ENCODE measurements around the gene MVB12A. TPM values are rescaled to one million over a fixed set of nuclear protein-coding genes. Genes with fewer than 3 reads are reported as not detected.

MVB12A gene
- total and polyA plus RNA-seq, 10 of the 15 experiments (the other 5 are each of a cell fraction or from before 2014, with no cell fraction given): 1.2 to 47.6 (median 26.3) TPM

DNA sequence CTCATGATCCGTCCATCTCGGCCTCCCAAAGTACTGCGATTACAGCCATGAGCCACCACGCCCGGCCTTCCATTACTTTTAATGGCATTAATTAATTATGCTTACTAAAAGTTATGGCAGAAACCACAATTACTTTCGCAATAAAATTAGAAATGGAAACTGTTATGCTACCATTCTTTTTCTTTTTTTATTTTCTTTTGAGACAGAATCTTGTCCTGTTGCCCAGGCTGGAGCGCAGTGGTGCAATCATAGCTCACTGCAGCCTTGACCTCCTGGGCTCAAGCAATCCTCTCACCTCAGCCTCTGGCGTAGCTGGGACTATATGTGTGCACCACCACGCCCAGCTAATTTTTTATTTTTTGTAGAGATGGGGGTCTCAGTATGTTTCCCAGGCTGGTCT is 9.9 kb upstream of the MVB12A start (continued):
- TF ChIP-seq, protein P1, sequence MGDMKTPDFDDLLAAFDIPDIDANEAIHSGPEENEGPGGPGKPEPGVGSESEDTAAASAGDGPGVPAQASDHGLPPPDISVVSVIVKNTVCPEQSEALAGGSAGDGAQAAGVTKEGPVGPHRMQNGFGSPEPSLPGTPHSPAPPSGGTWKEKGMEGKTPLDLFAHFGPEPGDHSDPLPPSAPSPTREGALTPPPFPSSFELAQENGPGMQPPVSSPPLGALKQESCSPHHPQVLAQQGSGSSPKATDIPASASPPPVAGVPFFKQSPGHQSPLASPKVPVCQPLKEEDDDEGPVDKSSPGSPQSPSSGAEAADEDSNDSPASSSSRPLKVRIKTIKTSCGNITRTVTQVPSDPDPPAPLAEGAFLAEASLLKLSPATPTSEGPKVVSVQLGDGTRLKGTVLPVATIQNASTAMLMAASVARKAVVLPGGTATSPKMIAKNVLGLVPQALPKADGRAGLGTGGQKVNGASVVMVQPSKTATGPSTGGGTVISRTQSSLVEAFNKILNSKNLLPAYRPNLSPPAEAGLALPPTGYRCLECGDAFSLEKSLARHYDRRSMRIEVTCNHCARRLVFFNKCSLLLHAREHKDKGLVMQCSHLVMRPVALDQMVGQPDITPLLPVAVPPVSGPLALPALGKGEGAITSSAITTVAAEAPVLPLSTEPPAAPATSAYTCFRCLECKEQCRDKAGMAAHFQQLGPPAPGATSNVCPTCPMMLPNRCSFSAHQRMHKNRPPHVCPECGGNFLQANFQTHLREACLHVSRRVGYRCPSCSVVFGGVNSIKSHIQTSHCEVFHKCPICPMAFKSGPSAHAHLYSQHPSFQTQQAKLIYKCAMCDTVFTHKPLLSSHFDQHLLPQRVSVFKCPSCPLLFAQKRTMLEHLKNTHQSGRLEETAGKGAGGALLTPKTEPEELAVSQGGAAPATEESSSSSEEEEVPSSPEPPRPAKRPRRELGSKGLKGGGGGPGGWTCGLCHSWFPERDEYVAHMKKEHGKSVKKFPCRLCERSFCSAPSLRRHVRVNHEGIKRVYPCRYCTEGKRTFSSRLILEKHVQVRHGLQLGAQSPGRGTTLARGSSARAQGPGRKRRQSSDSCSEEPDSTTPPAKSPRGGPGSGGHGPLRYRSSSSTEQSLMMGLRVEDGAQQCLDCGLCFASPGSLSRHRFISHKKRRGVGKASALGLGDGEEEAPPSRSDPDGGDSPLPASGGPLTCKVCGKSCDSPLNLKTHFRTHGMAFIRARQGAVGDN (IDR thresholded peaks at IDR 0.05): no peak
- TF ChIP-seq, protein P2, sequence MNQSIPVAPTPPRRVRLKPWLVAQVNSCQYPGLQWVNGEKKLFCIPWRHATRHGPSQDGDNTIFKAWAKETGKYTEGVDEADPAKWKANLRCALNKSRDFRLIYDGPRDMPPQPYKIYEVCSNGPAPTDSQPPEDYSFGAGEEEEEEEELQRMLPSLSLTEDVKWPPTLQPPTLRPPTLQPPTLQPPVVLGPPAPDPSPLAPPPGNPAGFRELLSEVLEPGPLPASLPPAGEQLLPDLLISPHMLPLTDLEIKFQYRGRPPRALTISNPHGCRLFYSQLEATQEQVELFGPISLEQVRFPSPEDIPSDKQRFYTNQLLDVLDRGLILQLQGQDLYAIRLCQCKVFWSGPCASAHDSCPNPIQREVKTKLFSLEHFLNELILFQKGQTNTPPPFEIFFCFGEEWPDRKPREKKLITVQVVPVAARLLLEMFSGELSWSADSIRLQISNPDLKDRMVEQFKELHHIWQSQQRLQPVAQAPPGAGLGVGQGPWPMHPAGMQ (IDR thresholded peaks at IDR 0.05; ENCODE audit: borderline replicate concordance): no peak
- TF ChIP-seq CBX3 (IDR thresholded peaks at IDR 0.05; ENCODE audit: borderline replicate concordance, low read depth) (no peak), BCL11A (IDR thresholded peaks at IDR 0.05; ENCODE audit: low read depth, low read length) (no peak), ZNF274 (IDR thresholded peaks at IDR 0.05; ENCODE audit: insufficient read depth, insufficient read length) (no peak)
- TF ChIP-seq, protein P3, sequence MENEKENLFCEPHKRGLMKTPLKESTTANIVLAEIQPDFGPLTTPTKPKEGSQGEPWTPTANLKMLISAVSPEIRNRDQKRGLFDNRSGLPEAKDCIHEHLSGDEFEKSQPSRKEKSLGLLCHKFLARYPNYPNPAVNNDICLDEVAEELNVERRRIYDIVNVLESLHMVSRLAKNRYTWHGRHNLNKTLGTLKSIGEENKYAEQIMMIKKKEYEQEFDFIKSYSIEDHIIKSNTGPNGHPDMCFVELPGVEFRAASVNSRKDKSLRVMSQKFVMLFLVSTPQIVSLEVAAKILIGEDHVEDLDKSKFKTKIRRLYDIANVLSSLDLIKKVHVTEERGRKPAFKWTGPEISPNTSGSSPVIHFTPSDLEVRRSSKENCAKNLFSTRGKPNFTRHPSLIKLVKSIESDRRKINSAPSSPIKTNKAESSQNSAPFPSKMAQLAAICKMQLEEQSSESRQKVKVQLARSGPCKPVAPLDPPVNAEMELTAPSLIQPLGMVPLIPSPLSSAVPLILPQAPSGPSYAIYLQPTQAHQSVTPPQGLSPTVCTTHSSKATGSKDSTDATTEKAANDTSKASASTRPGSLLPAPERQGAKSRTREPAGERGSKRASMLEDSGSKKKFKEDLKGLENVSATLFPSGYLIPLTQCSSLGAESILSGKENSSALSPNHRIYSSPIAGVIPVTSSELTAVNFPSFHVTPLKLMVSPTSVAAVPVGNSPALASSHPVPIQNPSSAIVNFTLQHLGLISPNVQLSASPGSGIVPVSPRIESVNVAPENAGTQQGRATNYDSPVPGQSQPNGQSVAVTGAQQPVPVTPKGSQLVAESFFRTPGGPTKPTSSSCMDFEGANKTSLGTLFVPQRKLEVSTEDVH (IDR thresholded peaks at IDR 0.05; ENCODE audit: low read depth, partially characterized antibody): no peak
- TF ChIP-seq, protein P4, sequence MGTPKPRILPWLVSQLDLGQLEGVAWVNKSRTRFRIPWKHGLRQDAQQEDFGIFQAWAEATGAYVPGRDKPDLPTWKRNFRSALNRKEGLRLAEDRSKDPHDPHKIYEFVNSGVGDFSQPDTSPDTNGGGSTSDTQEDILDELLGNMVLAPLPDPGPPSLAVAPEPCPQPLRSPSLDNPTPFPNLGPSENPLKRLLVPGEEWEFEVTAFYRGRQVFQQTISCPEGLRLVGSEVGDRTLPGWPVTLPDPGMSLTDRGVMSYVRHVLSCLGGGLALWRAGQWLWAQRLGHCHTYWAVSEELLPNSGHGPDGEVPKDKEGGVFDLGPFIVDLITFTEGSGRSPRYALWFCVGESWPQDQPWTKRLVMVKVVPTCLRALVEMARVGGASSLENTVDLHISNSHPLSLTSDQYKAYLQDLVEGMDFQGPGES (IDR thresholded peaks at IDR 0.05): no peak
